Spleen (tissue), 7 donors: Measurements from ENCODE around the gene SEMA3E.

ENCODE experiments used
- POLR2A ChIP-seq, 3 donors: fragments of 450-650 bp; IDR thresholded peaks; one replicate each; pipeline ENCODE4 v1.5.1; 2017; ENCODE audit warnings: antibody characterized with exemption in 3 of 3, mild to moderate bottlenecking in 1 of 3
- TF ChIP-seq, protein P1 (sequence below), 11 experiments: fragments of 200-600 bp in 7 of 11; fragments of 450-650 bp in 4 of 11; sonication (generic) in 4 of 11; IDR thresholded peaks in 8 of 11; conservative IDR thresholded peaks in 3 of 11; 1 replicate in 7 of 11; 2 replicates in 4 of 11; pipeline versions ENCODE4 v1.4.0 to v1.8.0; 2016 to 2021; ENCODE audit warnings: antibody characterized with exemption in 11 of 11, inconsistent platforms in 4 of 11, mild to moderate bottlenecking in 1 of 11
- donor health status: DM: no; HTN: no; CAD: no; lungs with moderate emphysema.
- donor health status: DM: no; HTN: no; CAD: no.
- donor health status: DM: no; HTN: no; CAD: no.

DNA sequence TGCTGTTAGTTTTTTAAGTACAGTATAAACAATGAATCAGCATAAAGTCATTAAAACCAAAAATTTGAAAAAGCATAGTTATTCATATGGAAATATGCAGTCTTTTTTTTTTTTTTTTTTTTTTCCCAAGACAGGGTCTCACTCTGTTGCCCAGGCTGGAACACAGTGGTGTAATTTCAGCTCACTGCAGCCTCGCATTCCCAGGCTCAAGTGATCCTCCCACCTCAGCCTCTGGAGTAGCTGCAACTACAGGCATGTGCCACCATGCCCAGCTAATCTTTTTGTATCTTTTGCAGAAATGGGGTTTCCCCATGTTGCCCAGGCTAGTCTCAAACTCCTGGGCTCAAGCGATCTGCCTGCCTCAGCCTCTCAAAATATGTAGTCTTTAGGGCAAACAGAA is 182.0 kb downstream of the SEMA3E start:
- TF ChIP-seq, protein P1, sequence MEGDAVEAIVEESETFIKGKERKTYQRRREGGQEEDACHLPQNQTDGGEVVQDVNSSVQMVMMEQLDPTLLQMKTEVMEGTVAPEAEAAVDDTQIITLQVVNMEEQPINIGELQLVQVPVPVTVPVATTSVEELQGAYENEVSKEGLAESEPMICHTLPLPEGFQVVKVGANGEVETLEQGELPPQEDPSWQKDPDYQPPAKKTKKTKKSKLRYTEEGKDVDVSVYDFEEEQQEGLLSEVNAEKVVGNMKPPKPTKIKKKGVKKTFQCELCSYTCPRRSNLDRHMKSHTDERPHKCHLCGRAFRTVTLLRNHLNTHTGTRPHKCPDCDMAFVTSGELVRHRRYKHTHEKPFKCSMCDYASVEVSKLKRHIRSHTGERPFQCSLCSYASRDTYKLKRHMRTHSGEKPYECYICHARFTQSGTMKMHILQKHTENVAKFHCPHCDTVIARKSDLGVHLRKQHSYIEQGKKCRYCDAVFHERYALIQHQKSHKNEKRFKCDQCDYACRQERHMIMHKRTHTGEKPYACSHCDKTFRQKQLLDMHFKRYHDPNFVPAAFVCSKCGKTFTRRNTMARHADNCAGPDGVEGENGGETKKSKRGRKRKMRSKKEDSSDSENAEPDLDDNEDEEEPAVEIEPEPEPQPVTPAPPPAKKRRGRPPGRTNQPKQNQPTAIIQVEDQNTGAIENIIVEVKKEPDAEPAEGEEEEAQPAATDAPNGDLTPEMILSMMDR (IDR thresholded peaks at IDR 0.05 in 8 of 11, conservative IDR thresholded peaks at IDR 0.05 in 3 of 11), result no peak
- TF ChIP-seq POLR2A (IDR thresholded peaks at IDR 0.05), result no peak
